SKM-1 (cell line): Measurements from ENCODE around the gene IFNA17.
A peak's percentile ranks its signal among the peaks of the same experiment; 100 is the strongest.
"Not testable (repeated sequence)": the region's sequence is repeated elsewhere in the genome, so short reads cannot be mapped to it uniquely, and the experiment has no call there.

Experiments used
- DNase-seq: peaks from one replicate; lab custom pipeline; 2025; ENCODE audit not compliant: unreplicated experiment; lab: John Stamatoyannopoulos, UW

IFNA17 gene

DNA sequence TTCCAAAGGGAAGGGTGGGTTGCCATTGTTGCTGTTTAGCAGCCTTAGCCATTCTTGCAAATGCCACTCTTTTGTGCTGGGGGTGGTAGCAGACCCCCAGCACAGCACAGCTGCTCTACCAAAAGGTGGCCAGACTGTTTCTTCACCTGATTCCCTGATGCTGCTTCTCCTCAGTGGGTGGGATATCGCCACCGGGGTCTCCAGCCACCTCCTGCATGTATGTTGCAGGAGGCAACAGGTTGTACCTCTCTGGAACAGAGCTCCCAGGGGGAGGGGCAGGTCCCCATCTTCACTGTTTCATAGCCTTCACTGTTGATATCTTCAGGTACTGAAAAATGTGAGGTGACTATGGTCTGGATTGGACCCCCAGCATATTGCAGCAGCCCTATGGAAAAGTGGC lies 17.2 kb downstream of the IFNA17 start:
- not testable (repeated sequence) for DNase-seq

DNA sequence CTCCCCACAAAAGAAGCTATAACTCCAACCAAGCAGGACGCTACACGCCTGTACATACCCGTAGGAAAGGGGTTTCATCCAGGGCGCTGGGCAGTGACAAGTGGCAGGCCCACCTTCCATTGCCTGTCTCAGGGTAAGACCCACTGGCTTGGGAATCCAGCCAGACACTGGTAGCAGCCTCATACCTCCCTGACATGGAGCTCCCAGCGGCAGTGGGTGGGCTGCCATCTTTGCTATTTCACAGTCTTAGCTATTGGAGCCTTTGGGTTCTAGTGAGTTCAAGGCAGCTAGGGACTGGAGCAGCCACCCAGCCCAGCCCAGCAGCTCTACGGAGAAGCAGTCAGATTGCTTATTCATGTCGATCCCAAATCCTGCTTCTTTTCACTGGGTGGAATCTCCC lies 17.7 kb downstream of the IFNA17 start:
- no peak for DNase-seq

DNA sequence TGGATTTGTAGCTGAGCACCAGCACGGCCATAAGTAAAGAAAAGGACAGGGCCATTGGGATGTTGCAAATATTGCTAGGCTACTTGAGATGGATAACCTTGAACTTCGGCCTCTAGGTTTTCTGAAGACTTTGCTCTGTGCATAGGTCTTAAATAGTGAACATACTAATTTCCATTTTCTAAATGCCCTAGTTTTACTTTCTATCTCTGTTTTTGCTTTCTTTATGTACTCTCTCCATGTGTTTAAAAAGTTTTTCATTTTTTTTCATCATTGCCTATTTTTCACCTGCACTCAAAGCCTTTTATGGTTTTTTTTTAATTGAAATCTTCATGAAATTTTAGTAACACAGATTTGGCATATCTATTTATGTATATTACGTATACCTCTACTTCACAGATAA lies 21.0 kb downstream of the IFNA17 start, which contains the start of gene IFNA10:
TSS of gene IFNA10 (minus strand) at position 101 of the 400 bp plus-strand sequence. CDS start at position 55, 46 bp downstream.
- not testable (repeated sequence) for DNase-seq

DNA sequence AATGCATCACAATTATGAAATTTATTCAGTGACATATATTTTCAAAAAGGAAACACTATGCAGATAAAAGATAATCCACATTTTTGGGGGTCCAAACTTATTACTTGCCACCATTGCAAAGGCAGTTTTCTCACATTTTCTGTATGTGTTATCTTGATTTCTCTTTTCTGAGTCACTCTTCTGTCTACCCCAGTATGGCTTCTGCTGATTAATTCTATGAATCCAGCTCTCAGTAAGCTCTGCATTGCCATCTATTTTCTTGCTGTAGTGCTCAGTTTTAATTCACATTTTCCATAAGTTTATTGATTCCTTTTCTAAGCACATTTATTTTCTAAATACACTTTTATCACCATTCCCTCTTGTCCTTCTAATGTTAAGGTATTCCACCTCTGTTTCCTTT lies 22.8 kb downstream of the IFNA17 start:
- no peak for DNase-seq

DNA sequence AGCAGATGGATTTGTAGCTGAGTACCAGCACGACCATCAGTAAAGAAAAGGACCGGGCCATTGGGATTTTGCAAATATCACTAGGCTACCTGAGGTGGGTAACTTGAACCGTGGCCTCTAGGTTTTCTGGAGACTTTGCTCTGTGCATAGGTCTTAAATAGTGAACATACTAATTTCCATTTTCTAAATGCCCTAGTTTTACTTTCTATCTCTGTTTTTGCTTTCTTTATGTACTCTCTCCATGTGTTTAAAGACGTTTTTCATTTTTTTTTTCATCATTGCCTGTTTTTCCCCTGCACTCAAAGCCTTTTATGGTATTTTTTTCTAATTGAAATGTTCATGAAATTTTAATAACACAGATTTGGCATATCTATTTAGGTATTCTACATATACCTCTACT lies 25.9 kb downstream of the IFNA17 start, which contains the start of gene IFNA7:
TSS of gene IFNA7 (minus strand) at position 101 of the 400 bp plus-strand sequence. CDS start at position 61, 40 bp downstream.
- not testable (repeated sequence) for DNase-seq

DNA sequence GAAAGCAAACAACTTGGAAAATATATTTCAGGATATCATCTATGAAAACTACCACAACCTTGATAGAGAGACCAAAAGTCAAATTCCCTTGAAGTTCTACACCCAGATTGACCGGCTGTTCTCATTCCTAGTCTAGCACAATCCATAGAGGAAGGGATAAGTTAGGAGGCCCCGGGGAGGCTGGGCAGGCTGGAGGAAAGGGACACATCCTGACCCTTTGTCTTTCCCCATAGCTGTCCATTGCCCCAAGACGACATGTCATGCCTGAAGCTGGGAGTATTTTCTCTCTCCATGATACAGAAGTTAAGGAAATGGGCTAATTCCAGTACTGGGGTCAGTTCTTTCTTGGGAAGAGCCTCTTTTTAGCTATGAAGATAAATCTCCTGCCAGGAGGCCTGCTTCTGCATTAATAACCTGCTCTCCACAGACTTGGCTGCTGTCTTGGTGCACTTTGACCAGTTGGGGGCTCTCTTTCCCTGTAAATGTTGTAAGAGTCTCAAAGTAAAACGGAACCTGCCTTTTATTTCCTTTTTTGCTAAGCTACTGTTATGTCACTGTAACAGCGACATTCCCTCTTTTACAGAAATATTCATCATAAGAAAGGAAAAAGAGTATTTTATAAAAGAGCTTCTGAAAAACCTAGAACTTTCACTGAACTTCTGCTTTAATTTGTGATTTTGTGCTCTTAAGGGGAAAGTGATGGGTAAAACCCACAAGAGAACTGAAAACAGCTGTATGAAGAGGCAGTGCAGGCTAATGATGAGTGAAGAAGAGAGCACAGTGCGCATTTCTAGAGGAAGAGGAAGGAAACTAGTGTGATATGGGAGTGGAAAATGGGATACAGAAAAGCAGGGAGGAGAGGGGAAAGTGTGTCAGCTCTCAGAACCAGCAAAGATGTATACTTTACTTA lies 32.9 kb downstream of the IFNA17 start:
- DNase-seq, result peak; percentile 31

DNA sequence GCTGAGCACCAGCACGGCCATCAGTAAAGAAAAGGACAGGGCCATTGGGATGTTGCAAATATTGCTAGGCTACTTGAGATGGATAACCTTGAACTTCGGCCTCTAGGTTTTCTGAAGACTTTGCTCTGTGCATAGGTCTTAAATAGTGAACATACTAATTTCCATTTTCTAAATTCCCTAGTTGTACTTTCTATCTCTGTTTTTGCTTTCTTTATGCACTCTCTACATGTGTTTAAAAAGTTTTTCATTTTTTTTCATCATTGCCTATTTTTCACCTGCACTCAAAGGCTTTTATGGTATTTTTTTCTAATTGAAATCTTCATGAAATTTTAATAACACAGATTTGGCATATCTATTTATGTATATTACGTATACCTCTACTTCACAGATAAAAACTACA lies 40.5 kb downstream of the IFNA17 start, which contains the start of gene IFNA4:
TSS of gene IFNA4 (minus strand) at position 101 of the 400 bp plus-strand sequence. CDS start at position 45, 56 bp downstream.
- DNase-seq, result not testable (repeated sequence)

DNA sequence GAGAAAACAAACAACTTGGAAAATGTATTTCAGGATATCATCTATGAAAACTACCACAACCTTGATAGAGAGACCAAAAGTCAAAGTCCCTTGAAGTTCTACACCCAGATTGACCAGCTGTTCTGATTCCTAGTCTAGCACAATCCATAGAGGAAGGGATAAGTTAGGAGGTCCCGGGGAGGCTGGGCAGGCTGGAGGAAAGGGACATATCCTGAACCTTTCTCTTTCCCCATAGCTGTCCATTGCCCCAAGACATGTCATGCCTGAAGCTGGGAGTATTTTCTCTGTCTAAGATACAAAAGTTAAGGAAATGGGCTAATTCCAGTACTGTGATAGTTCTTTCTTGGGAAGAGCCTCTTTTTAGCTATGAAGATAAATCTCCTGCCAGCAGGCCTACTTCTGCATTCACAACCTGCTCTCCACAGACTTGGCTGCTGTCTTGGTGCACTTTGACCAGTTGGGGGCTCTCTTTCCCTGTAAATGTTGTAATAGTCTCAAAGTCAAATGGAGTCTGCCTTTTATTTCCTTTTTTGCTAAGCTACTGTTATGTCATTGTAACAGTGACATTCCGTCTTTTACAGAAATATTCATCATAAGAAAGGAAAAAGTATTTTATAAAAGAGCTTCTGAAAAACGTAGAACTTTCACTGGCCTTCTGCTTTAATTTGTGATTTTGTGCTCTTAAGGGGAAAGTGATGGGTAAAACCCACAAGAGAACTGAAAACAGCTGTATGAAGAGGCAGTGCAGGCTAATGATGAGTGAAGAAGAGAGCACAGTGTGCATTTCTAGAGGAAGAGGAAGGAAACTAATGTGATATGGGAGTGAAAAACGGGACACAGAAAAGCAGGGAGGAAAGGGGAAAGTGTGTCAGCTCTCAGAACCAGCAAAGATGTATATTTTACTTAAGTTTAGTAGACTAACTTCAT lies 44.9 kb downstream of the IFNA17 start:
- DNase-seq, result peak; percentile 35
